BLaER1 treated with 17β-estradiol and CSF1 and Interleukin-3, amounts not matched to agents 10 nM and 100 nM (cell line): ENCODE data around the gene LIPC.

Experiments
- H3K27ac ChIP-seq, 11 experiments: shearing (Covaris generic); formaldehyde crosslinking; 2 replicates each; pipeline ENCODE4 v1.8.1; 2022
- H3K27me3 ChIP-seq, 11 experiments: shearing (Covaris generic); formaldehyde crosslinking; 2 replicates each; pipeline ENCODE4 v1.8.1; 2022
- H3K36me3 ChIP-seq, 11 experiments: shearing (Covaris generic); formaldehyde crosslinking; 2 replicates each; pipeline ENCODE4 v1.8.1; 2022
- H3K4me1 ChIP-seq, 10 experiments: shearing (Covaris generic); formaldehyde crosslinking; 2 replicates each; pipeline ENCODE4 v1.8.1; 2022
- H3K4me2 ChIP-seq, 11 experiments: shearing (Covaris generic); formaldehyde crosslinking; 2 replicates each; pipeline ENCODE4 v1.8.1; 2022
- H3K4me3 ChIP-seq, 10 experiments: shearing (Covaris generic); formaldehyde crosslinking; 2 replicates each; pipeline ENCODE4 v1.8.1; 2022
- H3K9ac ChIP-seq, 11 experiments: shearing (Covaris generic); formaldehyde crosslinking; 2 replicates each; pipeline ENCODE4 v1.8.1; 2022
- H3K9me3 ChIP-seq, 11 experiments: shearing (Covaris generic); formaldehyde crosslinking; replicated peaks in 1 of 11; 2 replicates each; pipeline ENCODE4 v1.8.1; 2022
- H4K20me1 ChIP-seq, 11 experiments: shearing (Covaris generic); formaldehyde crosslinking; 2 replicates each; pipeline ENCODE4 v1.8.1; 2022
- Cebpa-rat ChIP-seq, 11 experiments: shearing (Covaris generic); IDR thresholded peaks; 2 replicates each; pipeline ENCODE4 v1.8.1; 2022

LIPC gene

GRCh38 chr15:58433597-58434333 is 2.0 kb downstream of the LIPC start:
- Histone ChIP-seq H3K9me3 (peaks cover 0 to 29% (median 10%) of the 10 kb centered on the region in 11 experiments; a peak in 9 of 22 replicates), H3K4me3 (peak overlapping the region in 1 of 10 experiments; percentile 23; a peak in 1 of 20 replicates), H3K36me3 (peaks cover 0 to 9% (median 0%) of the 10 kb centered on the region in 11 experiments; a peak in 2 of 22 replicates), H3K27me3 (peaks cover 0 to 16% (median 5%) of the 10 kb centered on the region in 11 experiments; a peak in 6 of 22 replicates), H3K27ac (peak overlapping the region in 6 of 11 experiments; percentile 12 to 71 (median 56); a peak in 11 of 22 replicates), H3K4me2 (peak overlapping the region; percentile 66 to 95 (median 79)), H4K20me1 (no peaks in the 10 kb centered on the region), H3K9ac (peak overlapping the region in 4 of 11 experiments; percentile 16 to 49 (median 46); a peak in 4 of 22 replicates), H3K4me1 (peaks cover 42 to 73% (median 54%) of the 10 kb centered on the region in 10 experiments)
- TF ChIP-seq Cebpa-rat (IDR thresholded peaks at IDR 0.05) = peak in 3 of 11 experiments; percentile 12 to 80 (median 32); a peak in 2 of 22 replicates

DNA sequence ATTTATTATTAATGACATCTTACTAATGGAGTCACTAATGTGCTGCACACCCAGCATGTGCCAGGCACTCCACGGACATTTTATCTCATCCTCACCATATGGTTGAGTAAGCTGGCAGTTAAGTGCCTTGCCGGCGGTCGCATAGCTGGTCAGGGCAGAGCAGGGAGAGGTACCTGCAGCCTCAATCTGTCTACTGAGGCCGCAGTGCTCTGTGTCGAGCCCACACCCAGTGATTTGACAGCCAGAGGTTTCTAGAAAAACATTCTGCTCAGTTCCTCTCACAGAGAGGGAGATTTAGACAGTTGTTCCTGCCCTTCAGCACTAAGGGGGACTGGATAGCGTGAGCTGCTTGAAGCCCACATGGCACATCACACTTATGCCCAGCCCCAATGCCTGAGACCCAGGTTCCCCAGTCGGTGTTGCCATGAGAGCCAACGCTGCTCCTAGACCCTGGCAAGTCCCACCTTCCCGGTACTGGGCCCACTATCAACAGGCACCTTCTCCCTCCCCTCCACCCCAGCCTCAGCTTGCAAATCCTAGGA is 2.6 kb downstream of the LIPC start:
- Histone ChIP-seq H3K27ac (peak overlapping the region in 6 of 11 experiments; percentile 7 to 71 (median 56); a peak in 12 of 22 replicates), H3K4me1 (peaks cover 49 to 79% (median 61%) of the 10 kb centered on the region in 10 experiments), H3K27me3 (peaks cover 0 to 16% (median 5%) of the 10 kb centered on the region in 11 experiments; a peak in 6 of 22 replicates), H3K36me3 (peaks cover 0 to 9% (median 0%) of the 10 kb centered on the region in 11 experiments; a peak in 2 of 22 replicates), H4K20me1 (no peaks in the 10 kb centered on the region), H3K9me3 (peaks cover 0 to 23% (median 10%) of the 10 kb centered on the region in 11 experiments; a peak in 9 of 22 replicates), H3K4me3 (0 out of 20 replicates have a peak overlapping the region, but pooled peaks of 1 of the 10 experiments have one; percentile 23), H3K4me2 (peak overlapping the region; percentile 66 to 95 (median 79)), H3K9ac (peak overlapping the region in 4 of 11 experiments; percentile 16 to 49 (median 30); a peak in 3 of 22 replicates)
- TF ChIP-seq Cebpa-rat (IDR thresholded peaks at IDR 0.05) = no peak

- Histone ChIP-seq H3K27ac (no peak overlapping the region), H3K36me3 (peaks cover 0 to 9% (median 0%) of the 10 kb centered on the region in 11 experiments; a peak in 2 of 22 replicates), H3K9me3 (peaks cover 0 to 11% (median 0%) of the 10 kb centered on the region in 11 experiments; a peak in 6 of 22 replicates), H3K4me3 (no peak overlapping the region), H4K20me1 (no peaks in the 10 kb centered on the region), H3K4me1 (peaks cover 65 to 92% (median 76%) of the 10 kb centered on the region in 10 experiments), H3K9ac (no peak overlapping the region), H3K27me3 (peaks cover 0 to 13% (median 5%) of the 10 kb centered on the region in 11 experiments; a peak in 6 of 22 replicates), H3K4me2 (no peak overlapping the region)
- no peak for TF ChIP-seq Cebpa-rat (IDR thresholded peaks at IDR 0.05)
Observed at GRCh38 chr15:58436552-58436951, 4.8 kb downstream of the LIPC start.

DNA sequence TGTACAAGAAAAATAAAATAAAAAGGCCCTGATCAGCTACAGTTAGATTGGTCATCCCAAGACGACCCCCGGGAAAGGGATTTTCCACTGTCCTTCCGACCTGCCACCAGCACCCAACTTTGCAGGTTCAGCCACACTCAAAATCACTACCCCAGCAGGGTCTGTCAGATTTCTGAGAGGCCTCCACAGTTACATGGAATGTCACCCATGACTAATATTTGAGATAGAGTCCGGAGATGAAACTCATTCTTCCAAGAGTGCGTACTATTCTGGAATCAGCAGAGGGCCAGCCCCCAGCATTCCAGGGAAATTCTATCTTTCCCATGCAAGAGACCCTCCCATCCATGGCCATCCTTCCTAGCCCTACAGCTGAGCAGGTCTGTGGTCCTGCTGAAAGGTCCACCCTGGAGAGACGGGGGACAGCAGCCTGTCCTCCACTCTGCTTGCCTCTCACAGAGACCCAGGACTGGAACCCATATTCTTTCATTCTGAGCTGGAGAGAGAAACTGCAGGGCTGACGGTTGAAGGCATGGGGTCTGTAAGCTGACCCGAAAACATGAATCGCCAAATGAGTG is 5.8 kb downstream of the LIPC start:
- H3K36me3 ChIP-seq = peaks cover 0 to 9% (median 0%) of the 10 kb centered on the region in 11 experiments; a peak in 2 of 22 replicates
- H3K4me3 ChIP-seq = no peak overlapping the region
- H3K27me3 ChIP-seq = peaks cover 0 to 2% (median 0%) of the 10 kb centered on the region in 11 experiments; a peak in 2 of 22 replicates
- H3K9ac ChIP-seq = no peak overlapping the region
- H3K9me3 ChIP-seq = peaks cover 0 to 11% (median 0%) of the 10 kb centered on the region in 11 experiments; a peak in 6 of 22 replicates
- peak overlapping the region in 2 of 11 experiments; percentile 7 to 10; a peak in 2 of 22 replicates for H3K27ac ChIP-seq
- H3K4me2 ChIP-seq = no peak overlapping the region
- TF ChIP-seq Cebpa-rat (IDR thresholded peaks at IDR 0.05) = no peak
- peaks cover 66 to 92% (median 76%) of the 10 kb centered on the region in 10 experiments for H3K4me1 ChIP-seq
- H4K20me1 ChIP-seq = no peaks in the 10 kb centered on the region

GRCh38 chr15:58438111-58438510 is 6.3 kb downstream of the LIPC start:
- H3K4me2 ChIP-seq = peak overlapping the region in 5 of 11 experiments; percentile 23 to 57 (median 31); a peak in 5 of 22 replicates
- no peaks in the 10 kb centered on the region for H3K27me3 ChIP-seq
- peaks cover 0 to 9% (median 0%) of the 10 kb centered on the region in 11 experiments; a peak in 2 of 22 replicates for H3K36me3 ChIP-seq
- no peaks in the 10 kb centered on the region for H4K20me1 ChIP-seq
- H3K9ac ChIP-seq = no peak overlapping the region
- H3K27ac ChIP-seq = peak overlapping the region in 2 of 11 experiments; percentile 7 to 10; a peak in 2 of 22 replicates
- peaks cover 67 to 92% (median 75%) of the 10 kb centered on the region in 10 experiments for H3K4me1 ChIP-seq
- TF ChIP-seq Cebpa-rat (IDR thresholded peaks at IDR 0.05) = no peak
- peaks cover 0 to 11% (median 0%) of the 10 kb centered on the region in 11 experiments; a peak in 6 of 22 replicates for H3K9me3 ChIP-seq
- H3K4me3 ChIP-seq = no peak overlapping the region

- TF ChIP-seq Cebpa-rat (IDR thresholded peaks at IDR 0.05) = no peak
- peak overlapping the region; percentile 1 to 67 (median 28); a peak in 17 of 22 replicates for H3K4me2 ChIP-seq
- no peaks in the 10 kb centered on the region for H4K20me1 ChIP-seq
- no peak overlapping the region for H3K9ac ChIP-seq
- peak overlapping the region in 3 of 11 experiments; percentile 12 to 31 (median 25); a peak in 2 of 22 replicates for H3K27ac ChIP-seq
- no peaks in the 10 kb centered on the region for H3K27me3 ChIP-seq
- H3K9me3 ChIP-seq = peaks cover 0 to 11% (median 0%) of the 10 kb centered on the region in 11 experiments; a peak in 6 of 22 replicates
- H3K36me3 ChIP-seq = peaks cover 0 to 9% (median 0%) of the 10 kb centered on the region in 11 experiments; a peak in 2 of 22 replicates
- no peak overlapping the region for H3K4me3 ChIP-seq
- peaks cover 60 to 88% (median 71%) of the 10 kb centered on the region in 10 experiments for H3K4me1 ChIP-seq
Observed at GRCh38 chr15:58438956-58439355, 7.2 kb downstream of the LIPC start.

GRCh38 chr15:58440158-58440910 is 8.5 kb downstream of the LIPC start:
- no peak for TF ChIP-seq Cebpa-rat (IDR thresholded peaks at IDR 0.05)
- H3K27me3 ChIP-seq = no peaks in the 10 kb centered on the region
- peak overlapping the region in 4 of 11 experiments; percentile 1 to 31 (median 16); a peak in 2 of 22 replicates for H3K27ac ChIP-seq
- 0 out of 22 replicates have a peak overlapping the region, but pooled peaks of 2 of the 11 experiments have one; percentile 1 to 19 for H3K9ac ChIP-seq
- peak overlapping the region; percentile 2 to 68 (median 40); a peak in 18 of 22 replicates for H3K4me2 ChIP-seq
- no peaks in the 10 kb centered on the region for H4K20me1 ChIP-seq
- peaks cover 0 to 11% (median 0%) of the 10 kb centered on the region in 11 experiments; a peak in 6 of 22 replicates for H3K9me3 ChIP-seq
- peaks cover 0 to 16% (median 0%) of the 10 kb centered on the region in 11 experiments; a peak in 2 of 22 replicates for H3K36me3 ChIP-seq
- peaks cover 63 to 89% (median 69%) of the 10 kb centered on the region in 10 experiments for H3K4me1 ChIP-seq
- no peak overlapping the region for H3K4me3 ChIP-seq
